ENCODE data around the gene MGAT3. TPM values are rescaled to one million over a fixed set of nuclear protein-coding genes. Genes with fewer than 3 reads are reported as not detected.

MGAT3 gene
- total RNA-seq: under 0.01 and 0.06 TPM in 2 replicates

DNA sequence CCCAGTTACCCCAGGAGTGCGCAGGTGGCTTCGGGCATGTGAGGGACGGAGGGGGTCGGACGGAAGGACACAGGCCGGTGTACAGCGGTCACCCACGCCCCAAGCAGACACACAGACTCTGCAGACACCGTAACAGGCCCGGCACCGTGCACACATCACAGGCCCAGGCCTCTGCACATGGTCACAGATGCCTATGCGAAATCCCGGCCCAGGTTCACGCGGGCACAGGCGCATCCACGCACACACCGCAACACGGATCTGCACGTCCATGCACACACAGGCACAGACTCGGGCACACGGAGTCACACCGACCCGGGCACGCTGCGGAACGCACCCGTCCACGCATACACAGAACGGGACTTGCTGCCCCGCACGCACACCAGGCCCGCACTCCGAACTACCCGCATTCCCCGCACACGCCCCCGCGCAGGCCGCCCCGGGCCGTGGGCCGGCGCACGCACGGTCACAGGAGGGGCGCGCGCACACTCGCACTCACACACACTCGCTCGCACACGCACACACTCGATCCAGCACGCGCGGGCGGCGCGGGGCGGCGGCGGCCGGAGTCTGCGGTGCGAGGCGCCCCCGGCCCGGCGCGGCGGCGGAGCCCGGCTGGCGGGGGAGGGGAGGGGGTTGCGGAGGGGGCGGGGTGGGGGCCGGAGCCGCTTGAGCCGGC is at the start of gene MGAT3:
MGAT3 (plus strand) TSS at position 491 of the 676 bp plus-strand sequence. CDS start 30,336 bp downstream, outside the sequence.

GRCh38 chr22:39502109-39502788 is 45.4 kb downstream of the MGAT3 start, which contains the start of gene MIEF1:
MIEF1 (plus strand) TSS chr22:39502290; CDS start chr22:39511295, 9,005 bp downstream.

GRCh38 chr22:39520226-39521105 is 63.7 kb downstream of the MGAT3 start, which contains the start of gene ATF4:
ATF4 (plus strand) TSS chr22:39520562; CDS start chr22:39521446, 884 bp downstream.

DNA sequence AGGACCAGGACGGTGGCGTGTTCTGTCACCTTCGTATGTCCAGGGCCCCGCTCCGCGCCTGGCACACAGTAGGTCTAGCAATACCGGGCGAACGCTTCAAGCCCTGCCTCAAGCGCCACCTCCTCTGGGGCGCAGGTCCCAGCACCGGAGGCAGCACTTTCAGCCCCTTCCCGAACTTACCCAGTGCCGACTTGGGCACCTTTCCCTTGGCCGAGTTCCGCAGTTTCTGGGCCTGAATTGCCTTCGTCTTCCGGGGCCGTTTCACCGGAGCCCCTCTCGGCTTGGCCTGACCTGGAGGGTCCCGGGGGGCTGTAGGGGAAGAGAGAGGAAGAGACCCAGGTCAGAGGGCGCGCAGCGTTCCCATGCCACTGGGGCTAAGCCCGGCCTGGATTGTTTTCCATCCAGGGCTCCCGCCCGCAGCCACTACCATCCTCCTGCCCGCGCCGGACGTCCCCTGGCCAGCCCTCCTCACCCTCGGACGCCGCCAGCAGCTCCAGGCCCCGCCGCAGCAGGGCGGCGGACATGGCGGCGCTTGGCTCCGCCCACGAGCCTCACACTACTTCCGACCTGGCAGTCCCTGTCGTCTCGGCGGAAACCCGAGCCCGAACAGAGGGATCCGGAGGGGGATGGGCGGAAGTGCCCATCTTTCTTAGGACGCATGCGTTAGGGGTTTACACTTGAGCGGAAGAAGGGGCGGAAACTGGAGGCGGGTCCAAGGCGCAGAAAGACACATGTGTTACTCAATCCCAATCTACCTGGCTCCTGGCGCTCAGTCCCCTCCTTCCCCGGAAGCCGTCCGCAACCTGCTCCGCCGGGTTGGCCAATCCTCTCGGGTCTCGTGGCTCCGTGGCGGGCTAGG is 75.6 kb downstream of the MGAT3 start, which contains the start of gene RPS19BP1:
RPS19BP1 (minus strand) TSS at position 534 of the 859 bp plus-strand sequence; CDS start at position 524, 10 bp downstream.

Other genes with a start within 250 kb of the MGAT3 start
- gene PDGFB, start 212.0 kb upstream of the MGAT3 start, total RNA-seq: 108 and 292 TPM in 2 replicates
- 2,861 and 3,739 TPM in 2 replicates for gene RPL3, start 137.4 kb upstream of the MGAT3 start, total RNA-seq
- 0.49 and 1.5 TPM in 2 replicates for gene SYNGR1, start 107.0 kb upstream of the MGAT3 start, total RNA-seq
- gene TAB1, start 57.2 kb upstream of the MGAT3 start, total RNA-seq: 20.0 and 21.7 TPM in 2 replicates
- 12.6 and 20.1 TPM in 2 replicates for gene MIEF1, start 45.3 kb downstream of the MGAT3 start, total RNA-seq
- 121 and 127 TPM in 2 replicates for gene ATF4, start 63.5 kb downstream of the MGAT3 start, total RNA-seq
- 49.6 and 59.9 TPM in 2 replicates for gene RPS19BP1, start 75.7 kb downstream of the MGAT3 start, total RNA-seq
- gene CACNA1I, start 113.7 kb downstream of the MGAT3 start, total RNA-seq: not detected in 2 replicates

Data from bladder microvascular endothelial cell (primary cell).